ENCODE data around the gene EXOSC1. TPM values are rescaled to one million over a fixed set of nuclear protein-coding genes. Genes with fewer than 3 reads are reported as not detected.

EXOSC1 gene
- total and polyA plus RNA-seq, 2 of the 13 experiments (the other 11 are each of a cell fraction or from before 2014, with no cell fraction given), result 36.3 to 39.9 TPM

- peak; percentile 56; the same call in 1 of the 2 replicates for TF ChIP-seq ZHX1 (CRISPR knock-in tag; IDR thresholded peaks at IDR 0.05; ENCODE audit: low read depth)
- 0 out of 2 replicates have a peak, but pooled peaks have one; percentile 42 for TF ChIP-seq CC2D1A (CRISPR knock-in tag; IDR thresholded peaks at IDR 0.05)
- TF ChIP-seq IRF2 (CRISPR knock-in tag; IDR thresholded peaks at IDR 0.05), result peak; percentile 84; the same call in 1 of the 2 replicates
- 0 out of 2 replicates have a peak, but pooled peaks have one; percentile 9 for TF ChIP-seq ZNF280B (CRISPR knock-in tag; IDR thresholded peaks at IDR 0.05; ENCODE audit: borderline replicate concordance)
- peak; percentile 26; the same call in 1 of the 2 replicates for TF ChIP-seq HOMEZ (CRISPR knock-in tag; IDR thresholded peaks at IDR 0.05; ENCODE audit: low read depth)
- peak; percentile 74 for TF ChIP-seq PHF8 (CRISPR knock-in tag; IDR thresholded peaks at IDR 0.05)
- 0 out of 2 replicates have a peak, but pooled peaks have one; percentile 77 for TF ChIP-seq AHR (CRISPR knock-in tag; IDR thresholded peaks at IDR 0.05)
- peak; percentile 75 for TF ChIP-seq ZFY (CRISPR knock-in tag; IDR thresholded peaks at IDR 0.05)
- peak; percentile 31 for TF ChIP-seq KMT2A (CRISPR knock-in tag; IDR thresholded peaks at IDR 0.05)
- no peak for TF ChIP-seq DDIT3 (CRISPR knock-in tag; IDR thresholded peaks at IDR 0.05)
- TF ChIP-seq ZNF790 (CRISPR knock-in tag; IDR thresholded peaks at IDR 0.05; ENCODE audit: borderline replicate concordance), result 0 out of 2 replicates have a peak, but pooled peaks have one; percentile 31
- no peak for TF ChIP-seq GFI1 (CRISPR knock-in tag; IDR thresholded peaks at IDR 0.05; ENCODE audit: borderline replicate concordance)
- no peak for TF ChIP-seq ZNF75D (CRISPR knock-in tag; IDR thresholded peaks at IDR 0.05; ENCODE audit: borderline replicate concordance)
- no peak for TF ChIP-seq ATM (IDR thresholded peaks at IDR 0.05; ENCODE audit: borderline replicate concordance)
- 0 out of 2 replicates have a peak, but pooled peaks have one; percentile 72 for TF ChIP-seq DNMT3B (CRISPR knock-in tag; conservative IDR thresholded peaks at IDR 0.05)
- peak; percentile 66 for TF ChIP-seq ZFX (CRISPR knock-in tag; IDR thresholded peaks at IDR 0.05; ENCODE audit: low read depth)
- peak; percentile 46; the same call in 1 of the 2 replicates for TF ChIP-seq ZNF337 (CRISPR knock-in tag; IDR thresholded peaks at IDR 0.05; ENCODE audit: borderline replicate concordance, low read depth)
- 0 out of 2 replicates have a peak, but pooled peaks have one; percentile 34 for TF ChIP-seq ELF1 (CRISPR knock-in tag; IDR thresholded peaks at IDR 0.05)
- no peak for TF ChIP-seq HNRNPL (IDR thresholded peaks at IDR 0.05; ENCODE audit: low read depth, low read length)
- TF ChIP-seq RBM39 (IDR thresholded peaks at IDR 0.05; ENCODE audit: low read depth, low read length, poor library complexity, severe bottlenecking), result peak; percentile 35
- TF ChIP-seq IKZF4 (CRISPR knock-in tag; IDR thresholded peaks at IDR 0.05; ENCODE audit: borderline replicate concordance, low read depth, not compliant biosample characterization), result peak; percentile 40
- TF ChIP-seq ZNF124 (CRISPR knock-in tag; IDR thresholded peaks at IDR 0.05), result no peak
- peak; percentile 94 for TF ChIP-seq ZNF777 (CRISPR knock-in tag; IDR thresholded peaks at IDR 0.05)
- peak; percentile 78 for TF ChIP-seq GATAD1 (CRISPR knock-in tag; IDR thresholded peaks at IDR 0.05)
These were observed 19.6 kb downstream of the EXOSC1 start, which contains the start of gene PGAM1 (continued) for GRCh38 chr10:97425964-97426775.

Data from HepG2 (cell line).